ENCODE results near the gene NFYC. TPM values are rescaled to one million over a fixed set of nuclear protein-coding genes. Genes with fewer than 3 reads are reported as not detected.
A peak's percentile ranks its signal among the peaks of the same experiment; 100 is the strongest.

The NFYC gene
- total RNA-seq, 1 donor from 2014 or later = 75.9 TPM

- Histone ChIP-seq H3K27me3 (no peaks in the 10 kb centered on the region), H3K4me1 (no peaks in the 10 kb centered on the region), H3K4me3 (no peak overlapping the region), H3K9me3 (no peaks in the 10 kb centered on the region), H3K36me3 (peaks cover 47 to 69% of the 10 kb centered on the region in 2 donors), H3K27ac (no peak overlapping the region)
- intact Hi-C loops (cut with DNase I) = no loop called here
- no peak for DNase-seq (ENCODE audit: low spot score in 2 of 2)
- no peak for TF ChIP-seq CTCF (IDR thresholded peaks at IDR 0.05)
Measured at GRCh38 chr1:40758004-40758403, 66.5 kb downstream of the NFYC start.

- H3K4me3 ChIP-seq = no peak overlapping the region
- no peak overlapping the region for H3K27ac ChIP-seq
- no peaks in the 10 kb centered on the region for H3K9me3 ChIP-seq
- H3K27me3 ChIP-seq = no peaks in the 10 kb centered on the region
- intact Hi-C loops (cut with DNase I) = no loop called here
- no peak for TF ChIP-seq CTCF (IDR thresholded peaks at IDR 0.05)
- peaks cover 47 to 69% of the 10 kb centered on the region in 2 donors for H3K36me3 ChIP-seq
- no peak for DNase-seq (ENCODE audit: low spot score in 2 of 2)
- no peaks in the 10 kb centered on the region for H3K4me1 ChIP-seq
Measured at GRCh38 chr1:40758578-40759343, 67.3 kb downstream of the NFYC start.

GRCh38 chr1:40760984-40761383 is 69.5 kb downstream of the NFYC start:
- Histone ChIP-seq H3K36me3 (peaks cover 59 to 73% of the 10 kb centered on the region in 2 donors), H3K27me3 (no peaks in the 10 kb centered on the region), H3K4me1 (no peaks in the 10 kb centered on the region), H3K27ac (no peak overlapping the region), H3K4me3 (no peak overlapping the region), H3K9me3 (no peaks in the 10 kb centered on the region)
- no peak for DNase-seq (ENCODE audit: low spot score in 2 of 2)
- TF ChIP-seq CTCF (IDR thresholded peaks at IDR 0.05) = no peak
- intact Hi-C loops (cut with DNase I) = no loop called here

GRCh38 chr1:40762144-40762923 is 70.8 kb downstream of the NFYC start:
- no peak for DNase-seq (ENCODE audit: low spot score in 2 of 2)
- Histone ChIP-seq H3K4me3 (no peak overlapping the region), H3K36me3 (peaks cover 64 to 77% of the 10 kb centered on the region in 2 donors), H3K4me1 (no peaks in the 10 kb centered on the region), H3K27me3 (no peaks in the 10 kb centered on the region), H3K9me3 (no peaks in the 10 kb centered on the region), H3K27ac (peak overlapping the region in 1 of 2 donors; percentile 12)
- intact Hi-C loops (cut with DNase I) = no loop called here
- no peak for TF ChIP-seq CTCF (IDR thresholded peaks at IDR 0.05)

GRCh38 chr1:40763742-40764532 is 72.4 kb downstream of the NFYC start:
- Histone ChIP-seq H3K27ac (no peak overlapping the region), H3K36me3 (peaks cover 54 to 77% of the 10 kb centered on the region in 2 donors), H3K4me3 (no peak overlapping the region), H3K9me3 (no peaks in the 10 kb centered on the region), H3K27me3 (no peaks in the 10 kb centered on the region), H3K4me1 (no peaks in the 10 kb centered on the region)
- TF ChIP-seq CTCF (IDR thresholded peaks at IDR 0.05) = no peak
- intact Hi-C loops (cut with DNase I) = no loop called here
- peak in 1 of 2 donors; percentile 37 for DNase-seq (ENCODE audit: low spot score in 2 of 2)
